HFFc6 (cell line): ENCODE results near the gene CD244. TPM values are rescaled to one million over a fixed set of nuclear protein-coding genes. Genes with fewer than 3 reads are reported as not detected.

ENCODE experiments used
- DNase-seq: peaks from one replicate; pipeline ENCODE4 v3.0.0-alpha.2; 2018
- H3K27ac Mint-ChIP-seq: 2 replicates; pipeline ENCODE4 v1.8.0; 2020; ENCODE audit warnings: mild to moderate bottlenecking, mixed read lengths
- H3K27me3 Mint-ChIP-seq: 2 replicates; pipeline ENCODE4 v1.8.0; 2021; ENCODE audit warnings: mild to moderate bottlenecking, moderate library complexity, mixed read lengths; ENCODE audit not compliant: insufficient read depth
- H3K36me3 Mint-ChIP-seq: 2 replicates; pipeline ENCODE4 v1.8.0; 2021; ENCODE audit warnings: low read depth, mixed read lengths
- H3K4me1 Mint-ChIP-seq: 2 replicates; pipeline ENCODE4 v1.8.0; 2020; ENCODE audit warnings: low read depth, mixed read lengths
- H3K4me3 Mint-ChIP-seq: 2 replicates; pipeline ENCODE4 v1.8.0; 2020; ENCODE audit warnings: mild to moderate bottlenecking, moderate library complexity, mixed read lengths
- H3K9me3 Mint-ChIP-seq: 2 replicates; pipeline ENCODE4 v1.8.0; 2020; ENCODE audit warnings: mild to moderate bottlenecking, mixed read lengths
- total RNA-seq, 6 experiments: library from RNA; stranded (reverse); fragmentation: NEBNext Ultra II Directional; extraction: Animal tissue kit (Norgen Biotek cat#: 25700); gene quantifications; 2 replicates in 1 of 6; 3 replicates in 5 of 6; pipeline ENCODE4 v1.2.3, GENCODE V29; 2021
- TF ChIP-seq, protein P1 (sequence below): fragments of 200-600 bp; sonication (generic); IDR thresholded peaks from 2 replicates; pipeline ENCODE4 v1.5.0; 2021; ENCODE audit warnings: antibody characterized with exemption, mild to moderate bottlenecking

CD244 gene
- total RNA-seq, 6 experiments from 2014 or later: not detected

DNA sequence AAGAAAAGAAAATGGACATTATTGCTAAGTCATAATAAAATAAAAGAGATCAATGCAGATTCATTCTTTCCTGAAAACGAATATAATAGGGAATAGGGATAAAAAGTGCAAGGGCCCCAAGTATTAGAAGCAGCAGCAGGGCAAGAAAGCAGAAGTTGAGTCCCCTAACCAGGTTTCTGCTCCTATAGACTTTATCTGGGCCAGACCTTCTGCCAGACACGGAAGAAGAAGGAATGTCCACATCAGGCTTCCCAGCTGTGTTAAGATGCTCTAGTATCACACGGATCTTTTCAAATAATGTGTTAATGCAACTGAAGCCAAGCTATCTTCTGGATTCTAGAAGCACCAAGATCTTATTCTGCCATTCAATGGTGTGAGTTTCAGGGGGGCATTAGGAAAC is 26.9 kb downstream of the CD244 start:
- H3K9me3 Mint-ChIP-seq: no peaks in the 10 kb centered on the region
- peaks cover 20% of the 10 kb centered on the region for H3K27me3 Mint-ChIP-seq
- H3K4me1 Mint-ChIP-seq: peaks cover 6% of the 10 kb centered on the region
- no peaks in the 10 kb centered on the region for H3K36me3 Mint-ChIP-seq
- no peak overlapping the region for H3K4me3 Mint-ChIP-seq
- no peak for DNase-seq
- H3K27ac Mint-ChIP-seq: no peak overlapping the region
- TF ChIP-seq, protein P1, sequence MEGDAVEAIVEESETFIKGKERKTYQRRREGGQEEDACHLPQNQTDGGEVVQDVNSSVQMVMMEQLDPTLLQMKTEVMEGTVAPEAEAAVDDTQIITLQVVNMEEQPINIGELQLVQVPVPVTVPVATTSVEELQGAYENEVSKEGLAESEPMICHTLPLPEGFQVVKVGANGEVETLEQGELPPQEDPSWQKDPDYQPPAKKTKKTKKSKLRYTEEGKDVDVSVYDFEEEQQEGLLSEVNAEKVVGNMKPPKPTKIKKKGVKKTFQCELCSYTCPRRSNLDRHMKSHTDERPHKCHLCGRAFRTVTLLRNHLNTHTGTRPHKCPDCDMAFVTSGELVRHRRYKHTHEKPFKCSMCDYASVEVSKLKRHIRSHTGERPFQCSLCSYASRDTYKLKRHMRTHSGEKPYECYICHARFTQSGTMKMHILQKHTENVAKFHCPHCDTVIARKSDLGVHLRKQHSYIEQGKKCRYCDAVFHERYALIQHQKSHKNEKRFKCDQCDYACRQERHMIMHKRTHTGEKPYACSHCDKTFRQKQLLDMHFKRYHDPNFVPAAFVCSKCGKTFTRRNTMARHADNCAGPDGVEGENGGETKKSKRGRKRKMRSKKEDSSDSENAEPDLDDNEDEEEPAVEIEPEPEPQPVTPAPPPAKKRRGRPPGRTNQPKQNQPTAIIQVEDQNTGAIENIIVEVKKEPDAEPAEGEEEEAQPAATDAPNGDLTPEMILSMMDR: no peak

DNA sequence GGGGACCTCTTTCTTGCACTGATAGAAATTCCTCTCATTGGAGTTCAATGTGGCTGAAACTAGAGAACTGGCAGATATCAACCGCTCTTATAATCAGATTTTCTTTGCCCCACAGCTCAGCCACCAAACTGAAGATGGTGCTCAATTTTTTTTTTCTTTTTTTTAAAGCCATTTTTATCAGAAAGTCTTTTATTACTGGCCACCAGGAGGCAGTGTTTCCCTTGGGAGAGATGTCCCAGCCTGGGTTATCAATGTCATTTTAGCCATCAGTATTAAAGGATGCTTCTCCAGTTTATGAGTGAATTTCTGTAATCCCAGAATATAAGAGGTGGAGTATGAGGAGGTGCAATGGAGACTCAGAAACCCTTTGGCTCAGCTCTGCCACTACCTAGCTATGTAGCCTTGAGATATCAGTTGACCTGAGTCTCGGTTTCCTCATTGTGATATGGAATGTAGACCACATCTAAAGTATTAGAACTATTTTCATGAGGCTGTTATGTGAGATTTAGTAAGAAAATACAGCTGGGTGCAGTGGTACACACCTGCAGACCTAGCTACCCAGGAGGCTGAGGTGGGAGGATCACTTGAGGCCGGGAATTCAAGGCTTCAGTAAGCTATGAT is 27.6 kb downstream of the CD244 start:
- peaks cover 6% of the 10 kb centered on the region for H3K4me1 Mint-ChIP-seq
- no peak overlapping the region for H3K4me3 Mint-ChIP-seq
- peak; percentile 32 for DNase-seq
- no peaks in the 10 kb centered on the region for H3K9me3 Mint-ChIP-seq
- H3K27me3 Mint-ChIP-seq: peaks cover 22% of the 10 kb centered on the region
- TF ChIP-seq, protein P1: peak; percentile 96
- no peaks in the 10 kb centered on the region for H3K36me3 Mint-ChIP-seq
- no peak overlapping the region for H3K27ac Mint-ChIP-seq

DNA sequence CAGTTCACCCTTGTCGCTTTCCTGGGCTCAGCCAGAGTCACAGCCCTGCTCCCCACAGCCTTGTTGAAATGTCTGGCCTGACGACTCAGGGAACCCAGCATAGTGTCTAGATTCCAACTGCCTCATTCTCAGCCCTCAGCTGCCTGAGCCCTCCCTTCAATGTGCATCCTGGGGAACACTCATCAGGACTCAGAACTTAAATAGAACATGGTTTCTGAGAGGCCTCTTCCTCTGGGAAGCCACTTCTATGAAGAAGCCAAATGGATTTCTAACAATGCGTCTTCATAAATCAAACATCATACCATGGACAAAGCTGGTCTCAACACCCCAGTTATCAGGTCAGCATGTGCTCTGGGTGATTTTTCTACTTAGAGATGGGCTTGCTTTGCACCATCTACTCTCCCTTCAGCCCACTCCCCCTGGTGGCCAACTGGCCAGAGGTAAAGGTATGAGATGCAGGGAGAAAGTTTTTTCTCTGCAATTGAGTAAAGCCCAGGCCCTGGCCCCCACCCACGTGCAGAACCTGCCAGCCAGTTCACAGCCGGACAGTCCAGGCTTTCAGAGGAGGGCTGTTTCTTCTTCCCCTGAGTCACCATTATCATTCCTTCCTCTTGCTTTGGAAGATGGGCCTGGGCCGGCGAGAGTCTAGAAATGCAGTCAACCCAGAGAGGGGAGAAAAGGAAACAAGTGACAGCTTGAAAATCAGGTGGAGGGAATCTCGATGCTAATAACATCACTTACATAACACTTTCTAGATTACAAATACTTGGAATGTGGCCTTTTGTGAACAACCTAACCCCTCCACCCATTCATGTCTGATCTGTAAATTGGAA is 32.1 kb downstream of the CD244 start:
- Mint-ChIP-seq H3K4me1 (peaks cover 18% of the 10 kb centered on the region), H3K36me3 (no peaks in the 10 kb centered on the region), H3K27me3 (peaks cover 14% of the 10 kb centered on the region), H3K9me3 (no peaks in the 10 kb centered on the region), H3K27ac (no peak overlapping the region), H3K4me3 (no peak overlapping the region)
- DNase-seq: peak; percentile 41
- TF ChIP-seq, protein P1: peak; percentile 84

DNA sequence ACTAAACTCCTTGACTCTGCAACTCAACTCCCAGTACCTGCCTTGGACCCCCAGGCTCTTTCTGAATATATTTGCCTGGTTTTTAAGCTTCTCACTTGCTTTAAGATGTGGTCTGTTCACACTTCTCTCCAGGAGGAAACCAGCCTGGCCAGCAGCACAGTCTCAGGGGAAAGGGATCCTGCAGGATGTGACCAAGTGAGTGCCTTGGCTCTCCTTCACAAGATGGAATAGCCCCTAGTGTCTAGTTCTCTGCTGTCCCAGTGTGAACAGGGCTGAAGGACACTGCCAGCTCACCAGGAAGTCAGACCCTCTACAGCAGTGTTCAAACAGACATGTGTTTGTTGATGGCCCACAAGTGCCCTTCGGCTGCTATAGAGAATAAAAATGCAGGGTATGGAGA is 32.9 kb downstream of the CD244 start:
- Mint-ChIP-seq H3K27me3 (peaks cover 14% of the 10 kb centered on the region), H3K4me1 (peaks cover 18% of the 10 kb centered on the region), H3K4me3 (no peak overlapping the region), H3K27ac (no peak overlapping the region), H3K36me3 (no peaks in the 10 kb centered on the region), H3K9me3 (no peaks in the 10 kb centered on the region)
- no peak for DNase-seq
- TF ChIP-seq, protein P1: no peak

DNA sequence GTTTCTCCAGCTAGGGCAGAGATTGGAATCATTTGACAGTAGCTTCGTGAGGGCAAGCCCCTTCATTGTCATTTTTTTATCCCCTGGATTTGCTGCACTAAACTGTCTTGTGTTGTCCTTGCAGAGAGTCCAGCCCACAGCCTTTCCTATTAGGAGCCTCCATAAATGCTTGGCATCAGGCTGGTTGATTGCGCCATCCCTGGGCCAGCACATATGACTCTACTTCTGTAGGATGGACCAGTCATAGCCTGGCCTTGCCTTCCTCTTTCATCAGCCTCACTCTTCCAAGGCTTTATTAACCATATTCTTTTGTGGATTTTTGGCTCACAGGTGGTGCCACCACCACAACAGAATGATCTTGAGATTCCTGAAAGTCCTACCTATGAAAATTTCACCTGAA is 35.3 kb downstream of the CD244 start:
- peaks cover 18% of the 10 kb centered on the region for H3K4me1 Mint-ChIP-seq
- no peak overlapping the region for H3K27ac Mint-ChIP-seq
- H3K4me3 Mint-ChIP-seq: no peak overlapping the region
- TF ChIP-seq, protein P1: no peak
- no peak for DNase-seq
- no peaks in the 10 kb centered on the region for H3K36me3 Mint-ChIP-seq
- peaks cover 9% of the 10 kb centered on the region for H3K27me3 Mint-ChIP-seq
- no peaks in the 10 kb centered on the region for H3K9me3 Mint-ChIP-seq
